ENCODE data around the gene MAP4. TPM values are rescaled to one million over a fixed set of nuclear protein-coding genes. Genes with fewer than 3 reads are reported as not detected.

MAP4 gene
- total and polyA plus RNA-seq, 10 donors, result 22.3 to 163 (median 100) TPM

- DNase-seq, result no peak
- TF ChIP-seq POLR2AphosphoS5 (IDR thresholded peaks at IDR 0.05), result no peak
- TF ChIP-seq POLR2A (IDR thresholded peaks at IDR 0.05), result no peak
- TF ChIP-seq, protein P1, sequence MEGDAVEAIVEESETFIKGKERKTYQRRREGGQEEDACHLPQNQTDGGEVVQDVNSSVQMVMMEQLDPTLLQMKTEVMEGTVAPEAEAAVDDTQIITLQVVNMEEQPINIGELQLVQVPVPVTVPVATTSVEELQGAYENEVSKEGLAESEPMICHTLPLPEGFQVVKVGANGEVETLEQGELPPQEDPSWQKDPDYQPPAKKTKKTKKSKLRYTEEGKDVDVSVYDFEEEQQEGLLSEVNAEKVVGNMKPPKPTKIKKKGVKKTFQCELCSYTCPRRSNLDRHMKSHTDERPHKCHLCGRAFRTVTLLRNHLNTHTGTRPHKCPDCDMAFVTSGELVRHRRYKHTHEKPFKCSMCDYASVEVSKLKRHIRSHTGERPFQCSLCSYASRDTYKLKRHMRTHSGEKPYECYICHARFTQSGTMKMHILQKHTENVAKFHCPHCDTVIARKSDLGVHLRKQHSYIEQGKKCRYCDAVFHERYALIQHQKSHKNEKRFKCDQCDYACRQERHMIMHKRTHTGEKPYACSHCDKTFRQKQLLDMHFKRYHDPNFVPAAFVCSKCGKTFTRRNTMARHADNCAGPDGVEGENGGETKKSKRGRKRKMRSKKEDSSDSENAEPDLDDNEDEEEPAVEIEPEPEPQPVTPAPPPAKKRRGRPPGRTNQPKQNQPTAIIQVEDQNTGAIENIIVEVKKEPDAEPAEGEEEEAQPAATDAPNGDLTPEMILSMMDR (IDR thresholded peaks at IDR 0.05 in 8 of 11, conservative IDR thresholded peaks at IDR 0.05 in 3 of 11), result no peak
- 89 to 94% (median 92%) methylated on average over 4 of the region's 4 CpGs for WGBS, 5 donors
- H3K4me1 ChIP-seq, result no peaks in the 10 kb centered on the region
- intact Hi-C loops (cut with DNase I; ENCODE audit: low total_unique reads), result no loop called here
- no peak overlapping the region for H3K4me3 ChIP-seq
- no peaks in the 10 kb centered on the region for H3K9me3 ChIP-seq
- H3K36me3 ChIP-seq, result peaks cover 0 to 79% (median 32%) of the 10 kb centered on the region in 6 donors
- no peaks in the 10 kb centered on the region for H3K27me3 ChIP-seq (replicated peaks in 1 of 7)
- H3K27ac ChIP-seq, result no peak overlapping the region
Measured at GRCh38 chr3:47908744-47909143, 107.5 kb downstream of the MAP4 start.

- H3K9me3 ChIP-seq, result no peaks in the 10 kb centered on the region
- intact Hi-C loops (cut with DNase I; ENCODE audit: low total_unique reads), result no loop called here
- no peak overlapping the region for H3K4me3 ChIP-seq
- DNase-seq, result no peak
- peaks cover 0 to 74% (median 28%) of the 10 kb centered on the region in 6 donors for H3K36me3 ChIP-seq
- H3K27me3 ChIP-seq (replicated peaks in 1 of 7), result no peaks in the 10 kb centered on the region
- TF ChIP-seq POLR2A (IDR thresholded peaks at IDR 0.05), result no peak
- TF ChIP-seq, protein P1 (IDR thresholded peaks at IDR 0.05 in 8 of 11, conservative IDR thresholded peaks at IDR 0.05 in 3 of 11), result no peak
- no peak for TF ChIP-seq POLR2AphosphoS5 (IDR thresholded peaks at IDR 0.05)
- no peaks in the 10 kb centered on the region for H3K4me1 ChIP-seq
- no peak overlapping the region for H3K27ac ChIP-seq
Measured at GRCh38 chr3:47907784-47908183, 108.4 kb downstream of the MAP4 start.

DNA sequence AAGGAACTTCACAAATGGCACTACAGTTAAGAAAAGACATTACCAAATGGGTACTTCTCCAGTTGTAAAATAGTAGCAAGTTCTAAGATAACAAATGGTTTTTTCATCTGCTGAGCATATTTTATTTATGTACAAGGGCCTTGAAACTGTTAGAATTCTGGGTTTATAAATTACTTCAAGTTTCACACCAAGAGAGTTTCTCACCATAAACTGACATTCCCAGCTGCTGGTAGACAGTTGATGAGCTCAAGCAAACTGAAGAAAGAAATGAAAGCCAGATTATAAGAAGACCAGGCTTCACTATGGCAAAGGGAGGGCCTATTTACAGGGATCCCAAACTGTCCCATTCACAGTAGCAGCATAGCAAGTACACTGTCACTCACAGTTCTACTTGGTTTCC, 113.5 kb downstream of the MAP4 start:
- TF ChIP-seq POLR2AphosphoS5 (IDR thresholded peaks at IDR 0.05), result no peak
- TF ChIP-seq, protein P1 (IDR thresholded peaks at IDR 0.05 in 8 of 11, conservative IDR thresholded peaks at IDR 0.05 in 3 of 11), result no peak
- TF ChIP-seq POLR2A (IDR thresholded peaks at IDR 0.05), result no peak
- Histone ChIP-seq H3K9me3 (no peaks in the 10 kb centered on the region), H3K4me3 (no peak overlapping the region), H3K36me3 (peaks cover 0 to 79% (median 12%) of the 10 kb centered on the region in 6 donors), H3K27me3 (replicated peaks in 1 of 7) (no peaks in the 10 kb centered on the region), H3K27ac (no peak overlapping the region), H3K4me1 (no peaks in the 10 kb centered on the region)
- no peak for DNase-seq
- intact Hi-C loops (cut with DNase I; ENCODE audit: low total_unique reads), result no loop called here

DNA sequence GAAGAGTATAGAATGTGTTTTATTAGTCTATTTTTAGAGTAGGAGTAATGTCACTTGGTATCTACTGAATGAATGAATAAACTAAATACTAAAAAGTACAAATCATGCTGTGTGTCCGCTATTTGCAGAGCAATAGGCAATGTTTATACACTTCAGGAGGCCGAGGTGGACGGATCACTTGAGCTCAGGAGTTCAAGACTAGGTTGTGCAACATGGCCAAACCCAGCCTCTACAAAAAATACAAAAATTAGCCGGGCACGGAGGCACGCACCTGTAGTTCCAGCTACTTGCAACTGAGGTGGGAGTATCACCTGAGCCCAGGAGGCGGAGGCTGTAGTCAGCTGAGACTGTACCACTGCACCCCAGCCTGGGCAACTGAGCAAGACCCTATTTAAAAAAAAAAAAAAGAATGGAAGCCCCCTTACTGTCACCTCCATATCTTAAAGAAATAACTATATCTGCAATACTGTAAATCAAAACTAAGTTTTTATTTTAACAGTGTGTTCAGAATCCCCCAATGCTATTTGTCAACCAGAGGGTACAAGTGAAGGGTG, 114.9 kb downstream of the MAP4 start:
- no peaks in the 10 kb centered on the region for H3K4me1 ChIP-seq
- intact Hi-C loops (cut with DNase I; ENCODE audit: low total_unique reads), result no loop called here
- H3K4me3 ChIP-seq, result no peak overlapping the region
- peaks cover 0 to 79% (median 9%) of the 10 kb centered on the region in 6 donors for H3K36me3 ChIP-seq
- no peak for DNase-seq
- no peaks in the 10 kb centered on the region for H3K27me3 ChIP-seq (replicated peaks in 1 of 7)
- WGBS, 5 donors, result 96 to 98% (median 96%) methylated on average over 7 of the region's 7 CpGs
- TF ChIP-seq, protein P1 (IDR thresholded peaks at IDR 0.05 in 8 of 11, conservative IDR thresholded peaks at IDR 0.05 in 3 of 11), result no peak
- no peaks in the 10 kb centered on the region for H3K9me3 ChIP-seq
- H3K27ac ChIP-seq, result no peak overlapping the region
